Coronary artery (tissue), 2 donors: Measurements from ENCODE around the gene ADAMTSL3.
A peak's percentile ranks its signal among the peaks of the same experiment; 100 is the strongest.

Experiments
- DNase-seq: peaks from one replicate; pipeline ENCODE4 v3.0.0-alpha.2; 2017; ENCODE audit warnings: low spot score
- H3K27ac ChIP-seq, 2 donors: fragments of 200-600 bp; sonication (generic); one replicate each; pipeline ENCODE4 v1.5.1; 2016 to 2019
- H3K4me3 ChIP-seq: fragments of 200-600 bp; sonication (generic); 2 replicates; pipeline ENCODE4 v1.5.1; 2016; ENCODE audit warnings: mild to moderate bottlenecking, moderate library complexity
- TF ChIP-seq, protein P1 (sequence below): fragments of 200-600 bp; sonication (generic); IDR thresholded peaks from one replicate; pipeline ENCODE4 v1.5.1; 2019; ENCODE audit warnings: antibody characterized with exemption

The ADAMTSL3 gene

DNA sequence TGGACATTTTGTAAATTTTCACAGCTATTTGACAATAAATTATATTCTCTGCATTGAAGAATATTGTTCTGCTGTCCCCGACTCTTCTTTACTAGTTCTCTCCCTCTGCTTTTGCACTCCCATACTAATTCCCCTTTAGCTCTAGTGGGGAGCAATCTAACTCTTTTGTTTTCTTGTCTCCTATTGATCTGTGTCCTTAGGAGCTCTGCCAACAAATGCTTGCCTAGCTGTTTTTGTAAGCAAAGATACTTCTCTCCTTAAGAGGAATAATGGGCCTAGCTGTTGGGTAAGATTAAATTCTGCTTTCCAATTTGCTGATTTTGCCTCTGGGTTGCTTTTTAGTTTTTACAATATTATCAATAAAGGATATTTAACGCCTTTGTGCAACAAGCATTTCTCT, 17.7 kb downstream of the ADAMTSL3 start:
- Histone ChIP-seq H3K4me3 (no peak overlapping the region), H3K27ac (no peak overlapping the region)
- TF ChIP-seq, protein P1, sequence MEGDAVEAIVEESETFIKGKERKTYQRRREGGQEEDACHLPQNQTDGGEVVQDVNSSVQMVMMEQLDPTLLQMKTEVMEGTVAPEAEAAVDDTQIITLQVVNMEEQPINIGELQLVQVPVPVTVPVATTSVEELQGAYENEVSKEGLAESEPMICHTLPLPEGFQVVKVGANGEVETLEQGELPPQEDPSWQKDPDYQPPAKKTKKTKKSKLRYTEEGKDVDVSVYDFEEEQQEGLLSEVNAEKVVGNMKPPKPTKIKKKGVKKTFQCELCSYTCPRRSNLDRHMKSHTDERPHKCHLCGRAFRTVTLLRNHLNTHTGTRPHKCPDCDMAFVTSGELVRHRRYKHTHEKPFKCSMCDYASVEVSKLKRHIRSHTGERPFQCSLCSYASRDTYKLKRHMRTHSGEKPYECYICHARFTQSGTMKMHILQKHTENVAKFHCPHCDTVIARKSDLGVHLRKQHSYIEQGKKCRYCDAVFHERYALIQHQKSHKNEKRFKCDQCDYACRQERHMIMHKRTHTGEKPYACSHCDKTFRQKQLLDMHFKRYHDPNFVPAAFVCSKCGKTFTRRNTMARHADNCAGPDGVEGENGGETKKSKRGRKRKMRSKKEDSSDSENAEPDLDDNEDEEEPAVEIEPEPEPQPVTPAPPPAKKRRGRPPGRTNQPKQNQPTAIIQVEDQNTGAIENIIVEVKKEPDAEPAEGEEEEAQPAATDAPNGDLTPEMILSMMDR: no peak
- DNase-seq: no peak

DNA sequence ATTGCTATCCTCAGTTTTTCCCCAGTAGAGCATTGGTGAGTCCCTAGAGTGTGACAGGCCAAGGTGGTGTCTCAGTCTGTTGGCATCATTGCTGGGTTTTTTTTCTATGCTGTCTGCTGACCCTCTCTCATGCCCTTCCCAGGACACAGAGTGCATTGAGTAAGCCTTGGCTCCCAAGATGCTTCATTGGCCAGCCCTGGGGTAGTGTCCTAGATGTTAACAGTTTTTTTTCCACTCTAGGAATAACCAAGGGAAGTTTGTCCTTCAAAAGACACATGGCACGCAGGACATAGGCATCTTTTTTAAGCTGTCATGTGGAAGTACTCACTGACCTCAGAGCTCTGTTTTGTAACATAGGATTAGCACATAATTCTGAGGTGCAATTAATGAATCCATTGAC, 19.5 kb downstream of the ADAMTSL3 start:
- TF ChIP-seq, protein P1: no peak
- Histone ChIP-seq H3K4me3 (no peak overlapping the region), H3K27ac (no peak overlapping the region)
- DNase-seq: no peak

DNA sequence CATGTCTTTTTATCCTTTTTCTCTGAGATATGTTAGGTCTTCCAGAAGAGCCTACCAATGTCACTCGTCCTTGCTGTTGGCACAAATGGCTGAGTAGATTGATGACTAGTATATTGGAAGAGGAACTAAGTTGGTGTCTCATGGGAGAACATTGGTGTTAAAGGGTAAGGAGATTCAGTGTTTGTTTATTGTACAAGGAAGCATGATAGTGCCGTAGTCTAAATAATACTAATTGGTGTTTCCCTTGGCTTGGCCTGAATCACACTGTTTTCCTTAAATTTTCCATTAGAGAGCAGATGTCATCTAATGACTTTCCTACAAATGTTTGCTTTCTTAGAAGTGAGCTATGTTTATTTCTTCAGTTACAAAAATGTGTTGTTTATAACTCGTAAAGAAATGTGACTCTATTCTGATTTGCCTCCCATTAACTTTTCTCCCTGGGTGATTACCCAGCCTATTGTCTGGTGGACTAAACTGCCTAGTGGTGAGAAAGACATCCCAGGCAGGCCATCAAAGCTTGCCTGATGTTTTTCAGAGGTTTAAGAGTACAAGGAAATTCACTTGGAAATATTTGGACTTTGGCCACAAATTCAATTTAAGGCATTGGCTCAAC, 28.7 kb downstream of the ADAMTSL3 start:
- no peak for DNase-seq
- TF ChIP-seq, protein P1: no peak
- H3K27ac ChIP-seq: no peak overlapping the region

DNA sequence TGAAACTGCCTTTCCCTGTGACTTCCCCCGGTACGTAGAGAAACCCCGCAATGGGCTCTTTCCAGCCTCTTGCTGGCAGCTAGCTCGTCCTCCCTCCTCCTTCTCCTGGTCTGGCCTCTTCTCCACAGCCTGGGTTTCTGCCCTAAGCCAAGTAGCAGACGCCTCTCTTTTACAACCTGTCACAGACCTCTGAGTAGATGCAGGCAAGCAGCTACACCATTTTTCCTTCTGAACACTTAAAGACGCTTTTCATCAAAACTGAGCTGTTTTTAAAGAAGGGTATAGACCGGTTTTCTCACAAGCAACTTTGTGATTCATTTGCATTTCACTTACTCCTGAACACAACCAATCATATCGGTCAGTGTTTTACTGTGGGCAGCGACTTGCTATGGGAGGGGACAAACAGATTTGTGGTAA, 32.0 kb downstream of the ADAMTSL3 start:
- peak overlapping the region in 1 of 2 donors; percentile 7 for H3K27ac ChIP-seq
- no peak for DNase-seq
- TF ChIP-seq, protein P1: no peak
- H3K4me3 ChIP-seq: peak overlapping the region; percentile 18

More for the DNA sequence above, 28.7 kb downstream of the ADAMTSL3 start:
- H3K4me3 ChIP-seq: no peak overlapping the region

DNA sequence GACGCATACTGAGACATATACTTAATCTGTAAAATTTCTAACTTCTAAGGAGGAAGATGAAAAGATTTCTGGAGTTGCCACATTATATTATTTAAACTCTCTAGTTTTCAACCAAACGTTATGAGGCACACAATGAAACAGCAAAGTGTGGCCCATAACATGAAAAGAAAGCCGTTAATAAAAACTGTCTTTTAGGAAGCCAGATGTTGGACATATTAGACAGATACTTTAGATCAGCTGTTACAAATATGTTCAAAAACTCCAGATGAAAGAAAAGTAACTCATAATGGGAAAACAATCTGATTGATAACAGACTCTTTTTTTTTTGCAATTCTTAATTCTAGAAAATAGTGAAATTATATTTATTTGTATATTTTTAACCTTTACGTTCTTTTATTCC, 34.3 kb downstream of the ADAMTSL3 start:
- DNase-seq: no peak
- Histone ChIP-seq H3K27ac (no peak overlapping the region), H3K4me3 (no peak overlapping the region)
- TF ChIP-seq, protein P1: no peak

DNA sequence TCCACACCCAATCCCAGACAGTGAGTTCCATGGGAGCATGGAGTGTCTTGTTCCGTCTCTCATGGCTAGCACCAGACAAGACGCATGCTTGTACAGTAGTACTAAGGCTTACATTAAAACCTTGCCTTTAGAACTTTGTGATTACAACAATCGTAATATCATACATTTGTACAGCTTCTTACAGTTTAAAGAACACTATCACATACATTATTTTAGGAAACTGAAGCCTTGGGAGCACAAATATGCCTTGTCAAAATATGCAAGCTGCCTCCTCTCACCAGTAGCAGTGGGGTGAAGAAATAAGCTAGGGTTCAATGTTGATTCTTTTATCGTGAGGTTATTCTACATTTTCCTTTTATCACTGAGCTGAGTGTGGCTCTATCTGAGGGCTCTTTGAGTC, 36.8 kb downstream of the ADAMTSL3 start:
- TF ChIP-seq, protein P1: no peak
- Histone ChIP-seq H3K4me3 (no peak overlapping the region), H3K27ac (no peak overlapping the region)
- DNase-seq: no peak
